Body of pancreas (tissue), 4 donors: ENCODE measurements around the gene NKAIN2. TPM values are rescaled to one million over a fixed set of nuclear protein-coding genes. Genes with fewer than 3 reads are reported as not detected.
A peak's percentile ranks its signal among the peaks of the same experiment; 100 is the strongest.

Experiments used
- ATAC-seq: fragments of 150-250 bp; one replicate; pipeline ENCODE4 v1.9.1; 2016
- DNase-seq, 4 donors: peaks; one replicate each; pipeline ENCODE4 v3.0.0-alpha.2; 2019
- H3K27ac ChIP-seq, 4 donors: fragments of 200-600 bp; sonication (generic); 1 replicate in 3 of 4; 2 replicates in 1 of 4; pipeline versions ENCODE4 v1.5.1 to v1.6.1; 2016 to 2019; ENCODE audit warnings: mild to moderate bottlenecking in 1 of 4, mixed read lengths in 1 of 4, moderate library complexity in 1 of 4
- H3K27me3 ChIP-seq, 2 donors: fragments of 200-600 bp; sonication (generic); one replicate each; pipeline ENCODE4 v1.6.0; 2016; ENCODE audit warnings: mild to moderate bottlenecking in 1 of 2
- H3K36me3 ChIP-seq, 2 donors: fragments of 200-600 bp; sonication (generic); replicated peaks in 1 of 2; 2 replicates each; pipeline ENCODE4 v1.5.1; 2016; ENCODE audit warnings: low read depth in 2 of 2; ENCODE audit not compliant: insufficient read depth in 1 of 2
- H3K4me1 ChIP-seq: fragments of 200-600 bp; sonication (generic); one replicate; pipeline ENCODE4 v1.6.0; 2016
- H3K4me3 ChIP-seq, 2 donors: fragments of 200-600 bp; sonication (generic); 1 replicate in 1 of 2; 2 replicates in 1 of 2; pipeline ENCODE4 v1.5.1; 2016 to 2019
- H3K9me3 ChIP-seq, 3 donors: fragments of 200-600 bp; sonication (generic); 1 replicate in 2 of 3; 2 replicates in 1 of 3; pipeline ENCODE4 v1.5.1; 2016
- POLR2A ChIP-seq, 3 donors: fragments of 450-650 bp; IDR thresholded peaks; one replicate each; pipeline ENCODE4 v1.6.1; 2016; ENCODE audit warnings: antibody characterized with exemption in 3 of 3, mild to moderate bottlenecking in 2 of 3
- WGBS, 2 donors: methylation state at CpG; one replicate each; pipeline ENCODE4 v1.1.5; 2017; 5-methylcytosine and 5-hydroxymethylcytosine counted together
- intact Hi-C: fragments of 100-400 bp; cut with DNase I; formaldehyde crosslinking; loops from one replicate; pipeline ENCODE4 v1.15.1; 2023
- total RNA-seq, 2 donors: library from RNA; depleted of rRNA; stranded (reverse); fragments of >200 nt; gene quantifications; one replicate each; pipeline ENCODE4 v1.1.0, GENCODE V29; 2016
- TF ChIP-seq, protein P1 (sequence below), 7 experiments: fragments of 450-650 bp in 4 of 7; fragments of 200-600 bp in 3 of 7; sonication (generic) in 3 of 7; IDR thresholded peaks; one replicate each; pipeline ENCODE4 v1.5.1; 2016 to 2019; ENCODE audit warnings: antibody characterized with exemption in 7 of 7

The NKAIN2 gene
- total RNA-seq, 2 donors from 2014 or later: not detected

GRCh38 chr6:124795643-124796463, 992.2 kb downstream of the NKAIN2 start:
- Histone ChIP-seq H3K27ac (no peak overlapping the region), H3K9me3 (no peaks in the 10 kb centered on the region), H3K4me1 (no peaks in the 10 kb centered on the region), H3K27me3 (no peaks in the 10 kb centered on the region), H3K36me3 (no peaks in the 10 kb centered on the region), H3K4me3 (no peak overlapping the region)
- TF ChIP-seq, protein P1, sequence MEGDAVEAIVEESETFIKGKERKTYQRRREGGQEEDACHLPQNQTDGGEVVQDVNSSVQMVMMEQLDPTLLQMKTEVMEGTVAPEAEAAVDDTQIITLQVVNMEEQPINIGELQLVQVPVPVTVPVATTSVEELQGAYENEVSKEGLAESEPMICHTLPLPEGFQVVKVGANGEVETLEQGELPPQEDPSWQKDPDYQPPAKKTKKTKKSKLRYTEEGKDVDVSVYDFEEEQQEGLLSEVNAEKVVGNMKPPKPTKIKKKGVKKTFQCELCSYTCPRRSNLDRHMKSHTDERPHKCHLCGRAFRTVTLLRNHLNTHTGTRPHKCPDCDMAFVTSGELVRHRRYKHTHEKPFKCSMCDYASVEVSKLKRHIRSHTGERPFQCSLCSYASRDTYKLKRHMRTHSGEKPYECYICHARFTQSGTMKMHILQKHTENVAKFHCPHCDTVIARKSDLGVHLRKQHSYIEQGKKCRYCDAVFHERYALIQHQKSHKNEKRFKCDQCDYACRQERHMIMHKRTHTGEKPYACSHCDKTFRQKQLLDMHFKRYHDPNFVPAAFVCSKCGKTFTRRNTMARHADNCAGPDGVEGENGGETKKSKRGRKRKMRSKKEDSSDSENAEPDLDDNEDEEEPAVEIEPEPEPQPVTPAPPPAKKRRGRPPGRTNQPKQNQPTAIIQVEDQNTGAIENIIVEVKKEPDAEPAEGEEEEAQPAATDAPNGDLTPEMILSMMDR (IDR thresholded peaks at IDR 0.05): no peak
- TF ChIP-seq POLR2A (IDR thresholded peaks at IDR 0.05): no peak
- DNase-seq: peak in 2 of 4 donors; percentile 4 to 7
- intact Hi-C loops: no loop called here
- 81 to 83% methylated on average over 4 of the region's 4 CpGs for WGBS, 2 donors
- no peak for ATAC-seq

DNA sequence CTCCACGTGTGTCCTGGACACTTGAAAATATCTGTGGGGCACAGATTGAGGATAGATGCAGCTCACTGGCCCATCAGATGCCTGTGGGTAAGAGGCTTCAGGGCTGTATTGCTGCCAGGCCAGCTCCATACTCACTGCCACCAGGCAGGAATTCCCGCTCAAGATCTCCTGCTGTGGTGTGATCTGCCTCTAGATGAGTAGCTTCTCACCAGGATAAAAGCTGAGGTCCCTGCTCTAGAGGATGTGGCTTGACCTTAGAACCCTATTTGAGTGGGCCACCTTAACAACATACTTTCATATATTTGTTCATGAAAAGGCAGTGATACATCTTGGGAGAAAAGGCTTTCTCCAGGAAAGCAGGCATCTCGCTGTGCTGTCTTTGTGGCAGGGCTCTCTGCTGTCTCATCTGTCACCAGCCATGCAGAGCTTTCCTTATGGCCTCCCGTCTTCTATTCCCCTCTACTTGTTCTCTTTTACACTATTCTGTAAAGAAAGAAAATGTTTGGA, 992.9 kb downstream of the NKAIN2 start:
- no peaks in the 10 kb centered on the region for H3K36me3 ChIP-seq
- no peaks in the 10 kb centered on the region for H3K4me1 ChIP-seq
- no peak overlapping the region for H3K4me3 ChIP-seq
- H3K27me3 ChIP-seq: no peaks in the 10 kb centered on the region
- no peak for ATAC-seq
- 84% methylated on average over 4 of the region's 4 CpGs for WGBS, 2 donors
- intact Hi-C loops: no loop called here
- no peak overlapping the region for H3K27ac ChIP-seq
- no peaks in the 10 kb centered on the region for H3K9me3 ChIP-seq
- TF ChIP-seq, protein P1 (IDR thresholded peaks at IDR 0.05): no peak
- TF ChIP-seq POLR2A (IDR thresholded peaks at IDR 0.05): no peak
- DNase-seq: no peak

GRCh38 chr6:124797224-124797623, 993.6 kb downstream of the NKAIN2 start:
- intact Hi-C loops: no loop called here
- no peak for TF ChIP-seq POLR2A (IDR thresholded peaks at IDR 0.05)
- TF ChIP-seq, protein P1 (IDR thresholded peaks at IDR 0.05): no peak
- no peak for ATAC-seq
- Histone ChIP-seq H3K9me3 (no peaks in the 10 kb centered on the region), H3K36me3 (no peaks in the 10 kb centered on the region), H3K4me1 (no peaks in the 10 kb centered on the region), H3K27ac (no peak overlapping the region), H3K4me3 (no peak overlapping the region), H3K27me3 (no peaks in the 10 kb centered on the region)
- no peak for DNase-seq

GRCh38 chr6:124798942-124799496, 995.4 kb downstream of the NKAIN2 start:
- TF ChIP-seq, protein P1 (IDR thresholded peaks at IDR 0.05): no peak
- no peak for TF ChIP-seq POLR2A (IDR thresholded peaks at IDR 0.05)
- DNase-seq: no peak
- WGBS, 2 donors: 51 to 64% methylated on average over 3 of the region's 3 CpGs
- intact Hi-C loops: no loop called here
- Histone ChIP-seq H3K27ac (no peak overlapping the region), H3K9me3 (no peaks in the 10 kb centered on the region), H3K4me1 (no peaks in the 10 kb centered on the region), H3K27me3 (no peaks in the 10 kb centered on the region), H3K4me3 (no peak overlapping the region), H3K36me3 (no peaks in the 10 kb centered on the region)
- ATAC-seq: no peak
